NT2/D1 (cell line): ENCODE results near the gene SPINT2.
A peak's percentile ranks its signal among the peaks of the same experiment; 100 is the strongest.

Source experiments
- DNase-seq: peaks from one replicate; pipeline ENCODE4 v3.0.0-alpha.2; 2011; ENCODE audit warnings: low read depth, low spot score
- H3K27me3 ChIP-seq: 2 replicates; pipeline ENCODE4 v1.6.0; 2011; ENCODE audit warnings: mild to moderate bottlenecking; ENCODE audit not compliant: insufficient read length, insufficient read depth
- H3K36me3 ChIP-seq: 2 replicates; pipeline ENCODE4 v1.6.1; 2011; ENCODE audit warnings: mild to moderate bottlenecking, low read length, mixed read lengths; ENCODE audit not compliant: insufficient read depth, insufficient read length
- H3K4me1 ChIP-seq: 2 replicates; pipeline ENCODE4 v1.5.1; 2011; ENCODE audit not compliant: insufficient read depth, insufficient read length
- H3K4me3 ChIP-seq: 2 replicates; pipeline ENCODE4 v1.5.1; 2011; ENCODE audit warnings: low read depth; ENCODE audit not compliant: insufficient read length
- H3K9ac ChIP-seq: 2 replicates; pipeline ENCODE4 v1.6.0; 2011; ENCODE audit warnings: low read depth; ENCODE audit not compliant: insufficient read length
- H3K9me3 ChIP-seq: 2 replicates; pipeline ENCODE4 v1.5.1; 2011; ENCODE audit warnings: mild to moderate bottlenecking, low read length; ENCODE audit not compliant: insufficient read depth
- SUZ12 ChIP-seq: IDR thresholded peaks from 2 replicates; pipeline ENCODE4 v1.6.1; 2011; ENCODE audit not compliant: insufficient read length, insufficient read depth; ENCODE audit errors: extremely low read depth
- YY1 ChIP-seq: IDR thresholded peaks from 2 replicates; pipeline ENCODE4 v1.6.1; 2011; ENCODE audit not compliant: insufficient read length, insufficient read depth
- ZNF274 ChIP-seq: IDR thresholded peaks from 2 replicates; pipeline ENCODE4 v1.6.1; 2011; ENCODE audit warnings: mild to moderate bottlenecking, low read depth, low read length

Gene SPINT2

DNA sequence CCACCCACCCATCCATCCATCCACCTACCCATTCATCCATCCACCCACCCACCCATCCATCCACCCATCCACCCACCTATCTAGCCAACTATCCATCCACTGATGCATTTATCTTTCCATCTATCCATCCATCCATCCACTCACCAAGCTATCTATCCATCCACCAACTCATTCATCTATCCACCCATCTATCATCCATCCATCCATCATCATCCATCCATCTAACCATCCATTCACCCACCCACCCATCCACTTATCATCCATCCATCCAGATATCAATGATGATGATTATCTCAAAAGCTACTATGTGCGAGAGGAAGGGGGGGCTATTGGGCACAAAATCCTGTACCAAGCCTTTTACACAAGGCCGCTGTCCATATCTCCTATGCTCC lies 45.9 kb downstream of the SPINT2 start:
- DNase-seq, result no peak
- Histone ChIP-seq H3K9me3 (no peaks in the 10 kb centered on the region), H3K4me1 (peaks cover 2% of the 10 kb centered on the region), H3K4me3 (no peak overlapping the region), H3K36me3 (peaks cover 38% of the 10 kb centered on the region), H3K27me3 (no peaks in the 10 kb centered on the region), H3K9ac (no peak overlapping the region)
- TF ChIP-seq ZNF274 (no peak), YY1 (no peak), SUZ12 (no peak)

DNA sequence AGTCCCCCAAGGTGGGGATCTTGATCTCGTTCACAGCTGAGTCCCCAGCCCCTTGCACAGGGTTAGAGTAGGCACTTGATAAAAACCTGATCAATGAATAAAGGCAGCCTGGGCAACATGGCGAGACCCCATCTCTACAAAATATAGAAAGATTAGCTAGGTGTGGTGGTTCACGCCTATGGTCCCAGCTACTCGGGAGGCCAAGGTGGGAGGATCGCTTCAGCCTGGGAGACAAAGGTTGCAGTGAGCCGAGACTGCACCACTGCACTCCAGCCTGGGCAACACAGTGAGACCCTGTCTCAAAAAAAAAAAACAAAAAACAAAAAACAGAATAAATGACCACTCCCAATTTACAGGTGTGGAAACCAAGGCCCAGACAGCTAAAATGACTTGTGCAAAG lies 46.6 kb downstream of the SPINT2 start:
- Histone ChIP-seq H3K9ac (no peak overlapping the region), H3K27me3 (no peaks in the 10 kb centered on the region), H3K4me1 (no peaks in the 10 kb centered on the region), H3K36me3 (peaks cover 38% of the 10 kb centered on the region), H3K9me3 (no peaks in the 10 kb centered on the region), H3K4me3 (no peak overlapping the region)
- no peak for TF ChIP-seq ZNF274
- no peak for TF ChIP-seq SUZ12
- TF ChIP-seq YY1, result no peak
- no peak for DNase-seq

DNA sequence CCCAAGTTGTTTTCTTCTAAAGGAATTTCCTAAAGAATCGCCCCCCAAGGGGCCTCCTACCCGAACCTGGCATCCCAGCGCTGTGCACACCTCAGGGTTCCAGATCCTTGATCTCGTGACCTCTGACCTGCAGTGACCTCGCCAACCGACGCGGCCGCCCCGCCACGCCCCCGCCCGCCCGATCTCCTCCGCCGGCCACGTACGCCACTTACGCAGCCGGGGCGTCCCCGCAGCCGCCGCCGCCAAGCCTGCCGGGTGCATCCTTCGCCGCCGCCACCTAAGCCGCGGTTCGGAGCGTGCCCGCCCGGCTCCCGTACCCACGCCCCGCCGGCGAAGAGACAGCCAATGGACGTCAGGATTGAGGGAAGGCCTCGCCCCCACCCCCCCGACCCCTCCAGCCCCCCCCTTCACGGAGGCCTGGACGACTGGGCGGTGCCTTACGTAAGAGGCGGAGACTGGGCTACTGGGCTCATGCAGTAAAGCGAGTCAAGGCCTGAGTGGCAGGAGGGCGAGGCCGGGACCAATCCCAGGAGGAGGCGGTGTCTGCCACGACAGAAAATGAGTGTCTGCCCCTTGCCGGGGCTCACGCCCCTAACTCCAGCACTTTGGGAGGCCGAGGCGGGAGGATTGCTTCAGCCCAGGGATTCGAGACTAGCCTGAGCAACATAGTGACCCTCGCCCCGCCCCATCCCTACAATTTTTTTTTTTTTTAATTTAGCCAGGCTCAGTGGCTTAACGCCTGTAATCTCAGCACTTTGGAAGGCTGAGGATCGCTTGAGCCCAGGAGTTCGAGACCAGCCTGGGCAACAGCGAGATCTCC lies 51.5 kb downstream of the SPINT2 start, which contains the start of gene YIF1B:
Gene YIF1B, minus strand, starts transcription at position 291 of the 820 bp plus-strand sequence. Its CDS starts 30 bp downstream, at position 261.
- H3K36me3 ChIP-seq, result peaks cover 5% of the 10 kb centered on the region
- peaks cover 32% of the 10 kb centered on the region for H3K27me3 ChIP-seq
- peak within 1 kb of the TSS; percentile 72 for H3K4me3 ChIP-seq
- peak; percentile 88 for DNase-seq
- no peaks in the 10 kb centered on the region for H3K9me3 ChIP-seq
- TF ChIP-seq YY1, result no peak
- TF ChIP-seq ZNF274, result no peak
- TF ChIP-seq SUZ12, result no peak
- H3K9ac ChIP-seq, result peak within 1 kb of the TSS; percentile 92
- H3K4me1 ChIP-seq, result peaks cover 4% of the 10 kb centered on the region

DNA sequence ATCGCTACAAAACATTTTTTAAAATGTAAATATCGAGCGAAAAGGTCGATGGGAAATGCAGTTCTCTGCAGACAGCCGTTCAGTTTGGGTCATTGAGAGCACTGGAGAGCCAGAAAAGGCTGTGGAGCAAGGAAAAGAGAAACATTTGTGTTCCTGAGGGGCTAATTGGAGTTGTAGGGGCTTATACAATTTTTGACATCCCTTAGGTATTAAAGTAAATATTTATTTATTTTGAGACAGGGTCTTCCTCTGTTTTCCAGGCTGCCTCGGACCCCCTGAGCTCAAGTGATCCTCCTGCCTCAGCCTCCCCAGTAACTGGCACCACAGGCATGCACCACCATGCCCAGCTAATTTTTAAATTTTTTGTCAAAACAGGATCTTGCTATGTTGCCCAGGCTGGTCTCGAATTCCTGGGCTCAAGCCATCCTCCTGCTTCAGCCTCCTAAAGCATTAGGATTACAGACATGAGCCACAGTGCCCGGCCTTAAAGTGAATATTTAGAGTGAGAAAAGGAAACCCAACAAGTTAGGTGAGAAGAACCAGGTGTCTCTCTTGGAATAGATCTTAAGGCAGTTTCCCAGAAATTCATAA lies 52.2 kb downstream of the SPINT2 start:
- no peak for DNase-seq
- Histone ChIP-seq H3K4me1 (peaks cover 8% of the 10 kb centered on the region), H3K27me3 (peaks cover 38% of the 10 kb centered on the region), H3K9me3 (no peaks in the 10 kb centered on the region), H3K36me3 (no peaks in the 10 kb centered on the region), H3K9ac (peak overlapping the region; percentile 72), H3K4me3 (peak overlapping the region; percentile 26)
- no peak for TF ChIP-seq YY1
- TF ChIP-seq SUZ12, result no peak
- no peak for TF ChIP-seq ZNF274

DNA sequence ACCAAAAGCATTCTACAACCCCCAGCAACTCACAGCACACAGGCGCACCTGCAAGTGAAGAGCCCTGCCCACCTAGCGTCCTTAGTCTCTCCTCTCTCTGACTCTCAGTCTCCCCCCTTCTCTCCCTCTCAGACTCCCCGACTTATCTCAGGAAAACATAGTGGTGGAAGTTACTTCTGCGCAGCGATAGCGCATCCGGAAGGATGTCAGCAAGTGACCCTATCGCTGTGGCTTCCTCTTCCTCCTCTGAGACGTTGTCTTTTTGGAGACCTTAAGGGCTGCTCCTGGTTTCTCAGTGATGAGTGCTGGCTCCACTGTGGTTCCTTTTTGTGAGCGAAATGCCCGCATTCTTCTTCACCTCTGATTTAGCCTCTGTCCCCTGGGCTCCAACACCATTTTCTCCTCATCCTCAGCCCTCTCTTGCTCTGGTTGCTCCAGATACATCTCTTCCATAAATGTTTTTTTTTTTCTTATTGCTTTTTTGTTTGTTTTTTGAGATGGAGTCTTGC lies 52.8 kb downstream of the SPINT2 start:
- H3K4me1 ChIP-seq, result peaks cover 10% of the 10 kb centered on the region
- TF ChIP-seq YY1 (no peak), ZNF274 (no peak)
- H3K36me3 ChIP-seq, result no peaks in the 10 kb centered on the region
- no peak overlapping the region for H3K9ac ChIP-seq
- peaks cover 43% of the 10 kb centered on the region for H3K27me3 ChIP-seq
- H3K9me3 ChIP-seq, result no peaks in the 10 kb centered on the region
- no peak overlapping the region for H3K4me3 ChIP-seq
- no peak for DNase-seq

DNA sequence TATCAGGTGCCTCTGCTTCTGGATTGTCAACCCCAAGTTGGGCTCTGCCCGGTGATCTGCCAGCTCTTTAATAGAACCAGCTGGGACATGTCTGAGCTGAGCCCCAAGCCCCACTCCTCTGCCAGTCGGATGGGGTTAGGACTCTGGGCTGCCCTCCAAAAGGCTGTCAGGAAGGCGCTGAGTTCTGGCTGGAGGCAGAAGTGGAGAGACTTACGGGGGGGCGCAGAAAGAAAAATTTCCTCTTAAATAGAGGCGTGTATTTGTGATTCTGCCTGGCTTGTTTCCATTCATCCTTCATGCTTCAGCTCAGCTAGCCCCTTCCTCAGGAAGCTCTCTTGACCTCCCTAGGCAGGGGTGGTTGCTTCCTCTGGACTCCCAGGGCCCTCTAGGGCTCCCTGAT lies 54.3 kb downstream of the SPINT2 start:
- H3K4me1 ChIP-seq, result peaks cover 10% of the 10 kb centered on the region
- H3K36me3 ChIP-seq, result no peaks in the 10 kb centered on the region
- no peak overlapping the region for H3K9ac ChIP-seq
- no peak overlapping the region for H3K4me3 ChIP-seq
- peaks cover 46% of the 10 kb centered on the region for H3K27me3 ChIP-seq
- no peak for DNase-seq
- no peaks in the 10 kb centered on the region for H3K9me3 ChIP-seq
- TF ChIP-seq YY1 (no peak), ZNF274 (no peak), SUZ12 (no peak)

DNA sequence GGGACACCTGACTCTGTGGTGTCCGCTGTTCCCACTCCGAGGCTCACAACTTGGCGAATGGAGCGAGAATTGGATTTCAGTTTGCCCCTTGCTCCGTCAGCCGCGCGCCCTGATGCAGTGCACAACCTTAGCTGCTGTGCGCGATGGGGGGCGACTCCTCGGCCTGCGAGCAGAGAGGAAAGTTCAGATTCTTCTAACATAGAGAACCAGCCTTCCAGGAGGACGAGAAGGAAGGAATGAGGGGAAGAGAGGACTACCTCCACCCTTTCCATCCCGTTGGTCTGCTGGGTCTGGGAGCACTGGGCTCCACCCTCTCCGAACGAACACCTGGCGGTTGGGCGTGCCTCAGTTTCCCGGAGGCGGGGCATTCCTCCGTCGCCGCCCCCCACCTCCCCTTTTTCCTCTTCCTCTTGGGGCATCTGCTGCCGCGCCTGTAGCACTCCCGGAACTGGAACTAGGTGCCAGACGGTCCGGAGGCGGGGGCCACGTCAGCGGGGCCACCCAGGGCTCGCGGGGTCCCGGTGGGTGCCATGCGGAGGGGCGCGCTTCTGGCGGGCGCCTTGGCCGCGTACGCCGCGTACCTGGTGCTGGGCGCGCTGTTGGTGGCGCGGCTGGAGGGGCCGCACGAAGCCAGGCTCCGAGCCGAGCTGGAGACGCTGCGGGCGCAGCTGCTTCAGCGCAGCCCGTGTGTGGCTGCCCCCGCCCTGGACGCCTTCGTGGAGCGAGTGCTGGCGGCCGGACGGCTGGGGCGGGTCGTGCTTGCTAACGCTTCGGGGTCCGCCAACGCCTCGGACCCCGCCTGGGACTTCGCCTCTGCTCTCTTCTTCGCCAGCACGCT lies 55.3 kb downstream of the SPINT2 start, which contains the start of gene KCNK6:
Gene KCNK6, plus strand, starts transcription at position 425 of the 838 bp plus-strand sequence. Its CDS starts 106 bp downstream, at position 531.
- Histone ChIP-seq H3K4me3 (peak within 1 kb of the TSS; percentile 45), H3K27me3 (peaks cover 46% of the 10 kb centered on the region), H3K36me3 (no peaks in the 10 kb centered on the region), H3K9me3 (no peaks in the 10 kb centered on the region), H3K9ac (peak within 1 kb of the TSS; percentile 64), H3K4me1 (peaks cover 10% of the 10 kb centered on the region)
- TF ChIP-seq SUZ12 (no peak), ZNF274 (no peak), YY1 (no peak)
- no peak for DNase-seq
